ENCODE results near the gene DCAF5.

DNA sequence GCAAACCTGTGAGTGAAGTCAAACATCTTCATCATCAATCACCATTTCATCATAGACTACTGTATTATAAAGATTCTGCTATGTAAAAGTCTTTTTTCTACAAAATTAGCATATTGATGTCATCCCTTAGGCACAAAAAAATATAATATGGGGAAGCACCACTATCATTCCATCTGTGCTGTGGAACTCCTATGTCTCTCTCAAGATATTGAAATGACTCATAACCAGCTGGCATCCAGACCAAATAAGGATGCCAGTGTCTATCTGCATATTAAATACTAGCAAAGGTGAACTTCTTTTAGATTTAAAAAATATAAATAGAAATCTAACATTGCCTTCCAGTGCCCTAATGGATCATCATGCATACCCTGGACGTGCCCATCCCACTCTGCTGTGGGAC, 17.9 kb upstream of the DCAF5 start:
- TF ChIP-seq CTCF (IDR thresholded peaks at IDR 0.05) (no peak), POLR2A (IDR thresholded peaks at IDR 0.05) (no peak)
